ENCODE data around the gene GIPC1. TPM values are rescaled to one million over a fixed set of nuclear protein-coding genes. Genes with fewer than 3 reads are reported as not detected.

GIPC1 gene
- polyA plus RNA-seq, 3 donors: 4.0 to 6.2 (median 4.8) TPM

GRCh38 chr19:14474827-14475226 lies 21.1 kb downstream of the GIPC1 start:
- 58% methylated on average over 7 of the region's 12 CpGs for WGBS (ENCODE audit: insufficient coverage)
- peak overlapping the region; percentile 47 for H3K4me2 ChIP-seq (replicated peaks; ENCODE audit: extremely low read depth, low read length, poor library complexity, severe bottlenecking)
- no peak overlapping the region for H3K27ac ChIP-seq (ENCODE audit: low read depth in 1 of 2, low read length in 2 of 2)
- peaks cover 31% of the 10 kb centered on the region for H4K20me1 ChIP-seq (ENCODE audit: insufficient read depth, low read length)
- H3K36me3 Mint-ChIP-seq: peaks cover 17 to 26% of the 10 kb centered on the region in 2 donors
- peaks cover 0 to 5% of the 10 kb centered on the region in 2 donors for H3K9me3 ChIP-seq (replicated peaks in 1 of 2; ENCODE audit: control insufficient read depth in 1 of 2, insufficient read depth in 1 of 2, low read length in 2 of 2)
- peaks cover 44 to 61% of the 10 kb centered on the region in 2 donors for H3K4me1 ChIP-seq (ENCODE audit: control insufficient read depth in 1 of 2, insufficient read depth in 2 of 2, low read length in 2 of 2)
- peak overlapping the region in 1 of 3 experiments; percentile 40 for H3K4me3 ChIP-seq (replicated peaks in 1 of 3; ENCODE audit: low read depth in 2 of 3, low read length in 3 of 3)
- intact Hi-C loops (cut with micrococcal nuclease): loop anchor here (5.0 to 10.0 kb wide), 2 partner anchors 38 to 280 kb away; no protein-coding TSS in a partner anchor
- no peak overlapping the region for H2AFZ ChIP-seq (ENCODE audit: insufficient read depth, low read depth, low read length, poor library complexity, severe bottlenecking)
- peaks cover 33 to 70% (median 41%) of the 10 kb centered on the region in 3 donors for H3K27me3 Mint-ChIP-seq (ENCODE audit: low read depth in 3 of 3)
- peak overlapping the region in 1 of 2 donors; percentile 84 for H3K4me3 Mint-ChIP-seq
- peaks cover 38% of the 10 kb centered on the region for H3K4me1 Mint-ChIP-seq
- no peaks in the 10 kb centered on the region for H3K79me2 ChIP-seq (ENCODE audit: insufficient read depth, low read length)
- TF ChIP-seq, protein P1, sequence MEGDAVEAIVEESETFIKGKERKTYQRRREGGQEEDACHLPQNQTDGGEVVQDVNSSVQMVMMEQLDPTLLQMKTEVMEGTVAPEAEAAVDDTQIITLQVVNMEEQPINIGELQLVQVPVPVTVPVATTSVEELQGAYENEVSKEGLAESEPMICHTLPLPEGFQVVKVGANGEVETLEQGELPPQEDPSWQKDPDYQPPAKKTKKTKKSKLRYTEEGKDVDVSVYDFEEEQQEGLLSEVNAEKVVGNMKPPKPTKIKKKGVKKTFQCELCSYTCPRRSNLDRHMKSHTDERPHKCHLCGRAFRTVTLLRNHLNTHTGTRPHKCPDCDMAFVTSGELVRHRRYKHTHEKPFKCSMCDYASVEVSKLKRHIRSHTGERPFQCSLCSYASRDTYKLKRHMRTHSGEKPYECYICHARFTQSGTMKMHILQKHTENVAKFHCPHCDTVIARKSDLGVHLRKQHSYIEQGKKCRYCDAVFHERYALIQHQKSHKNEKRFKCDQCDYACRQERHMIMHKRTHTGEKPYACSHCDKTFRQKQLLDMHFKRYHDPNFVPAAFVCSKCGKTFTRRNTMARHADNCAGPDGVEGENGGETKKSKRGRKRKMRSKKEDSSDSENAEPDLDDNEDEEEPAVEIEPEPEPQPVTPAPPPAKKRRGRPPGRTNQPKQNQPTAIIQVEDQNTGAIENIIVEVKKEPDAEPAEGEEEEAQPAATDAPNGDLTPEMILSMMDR (IDR thresholded peaks at IDR 0.05): no peak
- H3K9ac ChIP-seq (ENCODE audit: insufficient read depth, low read length, poor library complexity, severe bottlenecking): no peak overlapping the region
- no peak for DNase-seq
- H3K36me3 ChIP-seq (replicated peaks in 1 of 2; ENCODE audit: control insufficient read depth in 1 of 2, insufficient read depth in 2 of 2, low read length in 2 of 2): peaks cover 10 to 17% of the 10 kb centered on the region in 2 donors
- H3K27me3 ChIP-seq (ENCODE audit: control insufficient read depth in 2 of 2, insufficient read depth in 2 of 2, low read length in 2 of 2): peaks cover 18 to 43% of the 10 kb centered on the region in 2 donors
- H3K27ac Mint-ChIP-seq: no peak overlapping the region
- H3K9me3 Mint-ChIP-seq: peaks cover 0 to 12% (median 4%) of the 10 kb centered on the region in 7 donors

- Histone ChIP-seq H3K9me3 (replicated peaks in 1 of 2; ENCODE audit: control insufficient read depth in 1 of 2, insufficient read depth in 1 of 2, low read length in 2 of 2) (peaks cover 0 to 5% of the 10 kb centered on the region in 2 donors), H3K27me3 (ENCODE audit: control insufficient read depth in 2 of 2, insufficient read depth in 2 of 2, low read length in 2 of 2) (peaks cover 18 to 38% of the 10 kb centered on the region in 2 donors), H4K20me1 (ENCODE audit: insufficient read depth, low read length) (peaks cover 38% of the 10 kb centered on the region), H3K4me2 (replicated peaks; ENCODE audit: extremely low read depth, low read length, poor library complexity, severe bottlenecking) (peak overlapping the region; percentile 41), H3K79me2 (ENCODE audit: insufficient read depth, low read length) (no peaks in the 10 kb centered on the region), H3K36me3 (replicated peaks in 1 of 2; ENCODE audit: control insufficient read depth in 1 of 2, insufficient read depth in 2 of 2, low read length in 2 of 2) (peaks cover 18 to 24% of the 10 kb centered on the region in 2 donors), H3K4me3 (replicated peaks in 1 of 3; ENCODE audit: low read depth in 2 of 3, low read length in 3 of 3) (no peak overlapping the region), H3K4me1 (ENCODE audit: control insufficient read depth in 1 of 2, insufficient read depth in 2 of 2, low read length in 2 of 2) (peaks cover 38 to 56% of the 10 kb centered on the region in 2 donors), H2AFZ (ENCODE audit: insufficient read depth, low read depth, low read length, poor library complexity, severe bottlenecking) (no peak overlapping the region), H3K9ac (ENCODE audit: insufficient read depth, low read length, poor library complexity, severe bottlenecking) (no peak overlapping the region), H3K27ac (ENCODE audit: low read depth in 1 of 2, low read length in 2 of 2) (no peak overlapping the region)
- peak in 1 of 3 donors; percentile 5 for DNase-seq
- Mint-ChIP-seq H3K36me3 (peaks cover 25 to 33% of the 10 kb centered on the region in 2 donors), H3K4me3 (peak overlapping the region in 1 of 2 donors; percentile 84), H3K27me3 (ENCODE audit: low read depth in 3 of 3) (peaks cover 32 to 63% (median 37%) of the 10 kb centered on the region in 3 donors), H3K4me1 (peaks cover 35% of the 10 kb centered on the region), H3K27ac (peak overlapping the region in 1 of 7 donors; percentile 9), H3K9me3 (peaks cover 0 to 12% (median 4%) of the 10 kb centered on the region in 7 donors)
- WGBS (ENCODE audit: insufficient coverage): 28% methylated on average over 53 of the region's 53 CpGs
- intact Hi-C loops (cut with micrococcal nuclease): loop anchor here in 1 of 2 donors (2.0 to 10.0 kb wide), 2 partner anchors 41 to 279 kb away; partner anchors contain the start of gene PKN1
- TF ChIP-seq, protein P1 (IDR thresholded peaks at IDR 0.05): no peak
These were observed 21.8 kb downstream of the GIPC1 start for GRCh38 chr19:14473978-14474578.

Data from CD14-positive monocyte (primary cell).